Spleen (tissue), 7 donors: ENCODE measurements around the gene DRD4.

ENCODE experiments used
- POLR2A ChIP-seq, 3 donors: fragments of 450-650 bp; IDR thresholded peaks; one replicate each; pipeline ENCODE4 v1.5.1; 2017; ENCODE audit warnings: antibody characterized with exemption in 3 of 3, mild to moderate bottlenecking in 1 of 3
- TF ChIP-seq, protein P1 (sequence below), 11 experiments: fragments of 200-600 bp in 7 of 11; fragments of 450-650 bp in 4 of 11; sonication (generic) in 4 of 11; IDR thresholded peaks in 8 of 11; conservative IDR thresholded peaks in 3 of 11; 1 replicate in 7 of 11; 2 replicates in 4 of 11; pipeline versions ENCODE4 v1.4.0 to v1.8.0; 2016 to 2021; ENCODE audit warnings: antibody characterized with exemption in 11 of 11, inconsistent platforms in 4 of 11, mild to moderate bottlenecking in 1 of 11
- donor health status: DM: no; HTN: no; CAD: no; lungs with moderate emphysema.
- donor health status: DM: no; HTN: no; CAD: no.
- donor health status: DM: no; HTN: no; CAD: no.

DNA sequence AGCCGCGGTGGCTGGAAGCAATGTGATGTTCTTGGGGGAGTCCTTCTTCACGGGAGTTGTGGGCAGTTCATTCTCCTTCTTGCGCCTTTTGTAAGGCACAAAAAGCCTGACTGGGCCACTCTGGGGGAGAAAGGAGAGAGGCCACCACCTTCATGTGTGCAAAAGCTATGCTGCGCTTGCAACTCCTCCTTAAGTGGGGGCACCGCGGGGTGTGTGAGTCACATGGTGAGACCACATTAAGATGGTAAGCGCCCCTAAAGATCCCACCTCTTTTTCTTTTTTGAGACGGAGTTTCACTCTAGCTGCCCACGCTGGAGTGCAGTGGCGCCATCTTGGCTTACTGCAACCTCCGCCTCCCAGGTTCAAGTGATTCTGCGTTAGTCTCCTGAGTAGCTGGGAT is 43.9 kb downstream of the DRD4 start:
- no peak for TF ChIP-seq POLR2A (IDR thresholded peaks at IDR 0.05)
- TF ChIP-seq, protein P1, sequence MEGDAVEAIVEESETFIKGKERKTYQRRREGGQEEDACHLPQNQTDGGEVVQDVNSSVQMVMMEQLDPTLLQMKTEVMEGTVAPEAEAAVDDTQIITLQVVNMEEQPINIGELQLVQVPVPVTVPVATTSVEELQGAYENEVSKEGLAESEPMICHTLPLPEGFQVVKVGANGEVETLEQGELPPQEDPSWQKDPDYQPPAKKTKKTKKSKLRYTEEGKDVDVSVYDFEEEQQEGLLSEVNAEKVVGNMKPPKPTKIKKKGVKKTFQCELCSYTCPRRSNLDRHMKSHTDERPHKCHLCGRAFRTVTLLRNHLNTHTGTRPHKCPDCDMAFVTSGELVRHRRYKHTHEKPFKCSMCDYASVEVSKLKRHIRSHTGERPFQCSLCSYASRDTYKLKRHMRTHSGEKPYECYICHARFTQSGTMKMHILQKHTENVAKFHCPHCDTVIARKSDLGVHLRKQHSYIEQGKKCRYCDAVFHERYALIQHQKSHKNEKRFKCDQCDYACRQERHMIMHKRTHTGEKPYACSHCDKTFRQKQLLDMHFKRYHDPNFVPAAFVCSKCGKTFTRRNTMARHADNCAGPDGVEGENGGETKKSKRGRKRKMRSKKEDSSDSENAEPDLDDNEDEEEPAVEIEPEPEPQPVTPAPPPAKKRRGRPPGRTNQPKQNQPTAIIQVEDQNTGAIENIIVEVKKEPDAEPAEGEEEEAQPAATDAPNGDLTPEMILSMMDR (IDR thresholded peaks at IDR 0.05 in 8 of 11, conservative IDR thresholded peaks at IDR 0.05 in 3 of 11), result no peak
